A549 (cell line): Measurements from ENCODE around the gene IFNLR1.
"Not testable (repeated sequence)": the region's sequence is repeated elsewhere in the genome, so short reads cannot be mapped to it uniquely, and the experiment has no call there.

ENCODE experiments used
- CHD4 ChIP-seq: fragments of 200-600 bp; sonication (generic); IDR thresholded peaks from 2 replicates; pipeline ENCODE4 v1.6.1; 2016; ENCODE audit warnings: antibody characterized with exemption, mild to moderate bottlenecking, borderline replicate concordance
- CTCF ChIP-seq: fragments of >200 bp; sonication (Bioruptor Twin); formaldehyde crosslinking; IDR thresholded peaks from 3 replicates; pipeline ENCODE4 v1.5.1; 2016
- HMGXB4 ChIP-seq: fragments of 250-450 bp; sonication (Bioruptor Pico); IDR thresholded peaks from 2 replicates; pipeline ENCODE4 v1.5.0; 2021; ENCODE audit warnings: mild to moderate bottlenecking, moderate library complexity, borderline replicate concordance
- JUN ChIP-seq, 2 experiments: fragments of >200 bp; sonication (Bioruptor Twin); formaldehyde crosslinking; IDR thresholded peaks; 2 replicates in 1 of 2; 3 replicates in 1 of 2; pipeline ENCODE4 v1.6.1; 2016 to 2017
- MYC ChIP-seq: IDR thresholded peaks from 2 replicates; pipeline ENCODE4 v1.6.1; 2012; ENCODE audit warnings: mild to moderate bottlenecking, inconsistent platforms, low read length, improper control_type of control experiment, borderline replicate concordance
- RAD21 ChIP-seq, 2 experiments: fragments of >200 bp in 1 of 2; sonication (Bioruptor Twin) in 1 of 2; formaldehyde crosslinking in 1 of 2; IDR thresholded peaks in 1 of 2; conservative IDR thresholded peaks in 1 of 2; 2 replicates in 1 of 2; 3 replicates in 1 of 2; pipeline ENCODE4 v1.6.1; 2012 to 2018; ENCODE audit warnings: inconsistent platforms in 1 of 2

- not testable (repeated sequence) for TF ChIP-seq MYC; CTCF; JUN (IDR thresholded peaks at IDR 0.05); RAD21 (conservative IDR thresholded peaks at IDR 0.05 in 1 of 2, IDR thresholded peaks at IDR 0.05 in 1 of 2); CHD4; HMGXB4 (CRISPR knock-in tag)
Measured at GRCh38 chr1:24207395-24207687, 20.3 kb upstream of the IFNLR1 start.
